HepG2 (cell line): ENCODE measurements around the gene NKX2-2. TPM values are rescaled to one million over a fixed set of nuclear protein-coding genes. Genes with fewer than 3 reads are reported as not detected.

ENCODE experiments used
- ATAC-seq: fragments of 200-7000 bp; cut with Tn5 transposase; 3 replicates; pipeline ENCODE4 v1.9.1; 2020; ENCODE audit warnings: mild to moderate bottlenecking, moderate library complexity
- BruUV-seq: library from RNA; stranded (reverse); fragments of 400-500 nt; replicated peaks from 2 replicates; lab custom pipeline; 2021; lab: Mats Ljungman, UMichigan
- CTCF ChIA-PET: fragments of 300-600 bp; formaldehyde crosslinking; extraction: SDS; loops from one replicate; lab custom pipeline; 2021; ENCODE audit warnings: low total read pairs, inconsistent platforms, low intra/inter-chr PET ratio; lab: Yijun Ruan, JAX
- POLR2A ChIA-PET: fragments of 350-600 bp; sonication (Branson Sonifier 250); formaldehyde crosslinking; loops from one replicate; lab custom pipeline; 2020; ENCODE audit warnings: antibody characterized with exemption, inconsistent platforms; lab: Yijun Ruan, JAX
- DNase-seq: peaks from one replicate; pipeline ENCODE4 v3.0.0-alpha.2; 2015; ENCODE audit warnings: low spot score
- FAIRE-seq: peaks from 3 replicates; lab custom pipeline; 2011; peaks lifted over from hg19 to GRCh38; lab: Jason Lieb, UNC
- H2AFZ ChIP-seq: one replicate; pipeline ENCODE4 v1.6.1; 2011; ENCODE audit warnings: low read length, inconsistent platforms
- H3K27ac ChIP-seq: fragments of 300-600 bp; 3 replicates; pipeline ENCODE4 v1.8.0; 2011; ENCODE audit warnings: mixed run types, mild to moderate bottlenecking, mixed read lengths, low read length, inconsistent platforms; ENCODE audit not compliant: insufficient read depth; ENCODE audit errors: extremely low read length
- H3K27me3 ChIP-seq, 2 experiments: fragments of 200-600 bp in 1 of 2; 2 replicates in 1 of 2; 3 replicates in 1 of 2; pipeline versions ENCODE4 v1.6.0 to v1.8.0; 2011; ENCODE audit warnings: low read length in 2 of 2, mild to moderate bottlenecking in 2 of 2, moderate library complexity in 2 of 2, inconsistent platforms in 1 of 2; ENCODE audit not compliant: insufficient read depth in 2 of 2, control insufficient read depth in 1 of 2
- H3K36me3 ChIP-seq, 2 experiments: fragments of 200-600 bp in 1 of 2; replicated peaks in 1 of 2; 2 replicates in 1 of 2; 3 replicates in 1 of 2; pipeline versions ENCODE4 v1.5.1 to v1.8.0; 2011; ENCODE audit warnings: low read length in 2 of 2, inconsistent platforms in 1 of 2; ENCODE audit not compliant: insufficient read depth in 2 of 2, control insufficient read depth in 1 of 2
- H3K4me1 ChIP-seq: 2 replicates; pipeline ENCODE4 v1.5.1; 2012; ENCODE audit warnings: low read length, inconsistent platforms; ENCODE audit not compliant: insufficient read depth
- H3K4me2 ChIP-seq: 2 replicates; pipeline ENCODE4 v1.6.0; 2011; ENCODE audit warnings: low read depth, low read length, inconsistent platforms
- H3K4me3 ChIP-seq, 3 experiments: fragments of 200-600 bp in 1 of 3; sonication (generic), shearing (Covaris generic) in 1 of 3; replicated peaks in 1 of 3; 2 replicates each; pipeline ENCODE4 v1.5.1; 2011 to 2016; ENCODE audit warnings: low read length in 3 of 3, inconsistent platforms in 2 of 3, low read depth in 2 of 3, mild to moderate bottlenecking in 2 of 3, control low read depth in 1 of 3, mixed read lengths in 1 of 3; ENCODE audit not compliant: insufficient read depth in 1 of 3
- H3K79me2 ChIP-seq: one replicate; pipeline ENCODE4 v1.6.1; 2011; ENCODE audit warnings: low read length, inconsistent platforms; ENCODE audit not compliant: insufficient read depth
- H3K9ac ChIP-seq: 2 replicates; pipeline ENCODE4 v1.6.0; 2011; ENCODE audit warnings: mild to moderate bottlenecking, low read depth, low read length, inconsistent platforms; ENCODE audit not compliant: insufficient read depth
- H3K9me3 ChIP-seq: 2 replicates; pipeline ENCODE4 v1.5.1; 2012; ENCODE audit warnings: mild to moderate bottlenecking, low read length
- H4K20me1 ChIP-seq: 2 replicates; pipeline ENCODE4 v1.6.0; 2011; ENCODE audit warnings: inconsistent platforms, mild to moderate bottlenecking, low read length, moderate library complexity; ENCODE audit not compliant: insufficient read depth
- CENPX ChIP-seq: sonication (generic); formaldehyde crosslinking; IDR thresholded peaks from 2 replicates; pipeline ENCODE4 v1.9.0; 2021; ENCODE audit warnings: mild to moderate bottlenecking, missing genetic modification reagents, moderate library complexity
- E2F1 ChIP-seq: sonication (generic); formaldehyde crosslinking; IDR thresholded peaks from 2 replicates; pipeline ENCODE4 v1.5.0; 2020; ENCODE audit warnings: missing genetic modification reagents
- GATAD2A ChIP-seq: IDR thresholded peaks from 2 replicates; pipeline ENCODE4 v1.6.1; 2016
- IKZF4 ChIP-seq: sonication (generic); formaldehyde crosslinking; IDR thresholded peaks from 2 replicates; pipeline ENCODE4 v1.5.1; 2020; ENCODE audit warnings: borderline replicate concordance, mild to moderate bottlenecking, low read depth, missing genetic modification reagents; ENCODE audit errors: not compliant biosample characterization
- IKZF5 ChIP-seq: IDR thresholded peaks from 2 replicates; pipeline ENCODE4 v1.6.1; 2018; ENCODE audit warnings: missing genetic modification reagents, mild to moderate bottlenecking, missing compliant biosample characterization
- MEF2D ChIP-seq: sonication (generic); formaldehyde crosslinking; IDR thresholded peaks from 2 replicates; pipeline ENCODE4 v1.5.1; 2020; ENCODE audit warnings: mild to moderate bottlenecking, missing genetic modification reagents
- ZNF136 ChIP-seq: sonication (generic); formaldehyde crosslinking; IDR thresholded peaks from 2 replicates; pipeline ENCODE4 v1.8.1; 2022; ENCODE audit warnings: low read depth, mild to moderate bottlenecking, moderate library complexity, missing genetic modification reagents
- ZNF431 ChIP-seq: sonication (generic); formaldehyde crosslinking; IDR thresholded peaks from 2 replicates; pipeline ENCODE4 v1.9.0; 2022; ENCODE audit warnings: missing genetic modification reagents, low read depth, mild to moderate bottlenecking, borderline replicate concordance
- ZNF713 ChIP-seq: sonication (generic); formaldehyde crosslinking; IDR thresholded peaks from 2 replicates; pipeline ENCODE4 v1.4.0; 2020; ENCODE audit warnings: mild to moderate bottlenecking, missing genetic modification reagents
- ZNF768 ChIP-seq: sonication (generic); formaldehyde crosslinking; IDR thresholded peaks from 2 replicates; pipeline ENCODE4 v1.4.0; 2020; ENCODE audit warnings: missing genetic modification reagents
- WGBS: methylation state at CpG from one replicate; pipeline ENCODE4 v1.1.6; 2017; ENCODE audit warnings: low lambda C conversion rate; 5-methylcytosine and 5-hydroxymethylcytosine counted together
- in situ Hi-C: cut with HindIII; loops from 2 replicates; pipeline ENCODE4 v1.10.0; 2017; ENCODE audit warnings: low pct_unique_long_range_greater_than_20kb; ENCODE audit not compliant: extremely low pct_ligation_motif_present
- intact Hi-C: fragments of 100-400 bp; cut with micrococcal nuclease; formaldehyde crosslinking; loops from one replicate; pipeline ENCODE4 v1.10.0; 2022; ENCODE audit not compliant: unreplicated experiment
- polyA plus RNA-seq, 8 experiments: library from polyadenylated mRNA; depleted of rRNA in 3 of 8; stranded (reverse) in 7 of 8; unstranded in 1 of 8; fragments of >200 nt; fragmentation: Illumina TruSeq in 4 of 8; extraction: Trizol in 4 of 8; gene quantifications; 2 replicates each; pipeline versions ENCODE4 v1.2.1 to v1.2.3, GENCODE V29; 2011 to 2016; ENCODE audit warnings: low read depth in 4 of 8, missing spikeins in 1 of 8, mixed read lengths in 1 of 8; ENCODE audit not compliant: insufficient read depth in 1 of 8
- total RNA-seq, 5 experiments: library from RNA; depleted of rRNA; stranded (reverse); fragments of >200 nt; fragmentation: Illumina TruSeq; extraction: Trizol; gene quantifications; 2 replicates each; pipeline ENCODE4 v1.2.3, GENCODE V29; 2016; ENCODE audit warnings: low read depth in 1 of 5
- TF ChIP-seq, protein P1 (sequence below): sonication (generic); formaldehyde crosslinking; IDR thresholded peaks from 2 replicates; pipeline ENCODE4 v1.4.0; 2020; ENCODE audit warnings: mild to moderate bottlenecking, low read depth, missing genetic modification reagents
- TF ChIP-seq, protein P2 (sequence below): sonication (generic); formaldehyde crosslinking; IDR thresholded peaks from 2 replicates; pipeline ENCODE4 v1.4.0; 2020; ENCODE audit warnings: missing genetic modification reagents, borderline replicate concordance

NKX2-2 gene
- total and polyA plus RNA-seq, 2 of the 13 experiments (the other 11 are each of a cell fraction or from before 2014, with no cell fraction given) = not detected

DNA sequence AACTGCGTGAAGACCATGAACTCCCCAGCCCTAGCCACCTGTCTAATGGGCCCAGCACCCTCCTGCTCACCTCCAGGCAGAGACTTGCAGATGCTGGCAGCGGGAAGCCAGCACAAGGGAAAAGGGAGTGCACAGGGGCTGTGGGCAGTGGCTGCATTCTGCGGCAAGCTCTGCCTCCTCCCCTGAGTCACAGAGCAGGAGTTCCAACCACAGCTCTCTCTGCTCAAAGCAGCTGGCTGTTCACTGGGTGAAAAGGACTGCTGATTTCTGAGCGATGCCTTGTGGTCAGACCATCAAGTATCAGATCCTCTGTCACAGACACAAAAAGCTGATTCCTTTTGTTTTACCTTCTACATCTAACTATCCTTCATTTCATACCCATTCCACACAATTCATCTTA is 10.5 kb downstream of the NKX2-2 start:
- in situ Hi-C loops (loop anchor here (5.0 to 10.0 kb wide), 4 partner anchors 266 to 666 kb away; no protein-coding TSS in a partner anchor), intact Hi-C loops (no loop called here)
- no peak overlapping the region for H3K27ac ChIP-seq
- no peaks in the 10 kb centered on the region for H3K36me3 ChIP-seq
- POLR2A ChIA-PET = no interaction called here
- no peak overlapping the region for H3K4me3 ChIP-seq
- H3K4me1 ChIP-seq = peaks cover 12% of the 10 kb centered on the region
- FAIRE-seq (no peak), DNase-seq (no peak), ATAC-seq (no peak)
- BruUV-seq = no TSS peak
- no peak overlapping the region for H3K9ac ChIP-seq
- WGBS = 17% methylated on average over 4 of the region's 4 CpGs
- H3K27me3 ChIP-seq = peaks cover 4 to 57% of the 10 kb centered on the region in 2 experiments; a peak in 4 of 5 replicates
- H4K20me1 ChIP-seq = peaks cover 3% of the 10 kb centered on the region; the same call in 1 of the 2 replicates
- TF ChIP-seq MEF2D (CRISPR knock-in tag) = no peak
- peak; percentile 18; the same call in 1 of the 2 replicates for TF ChIP-seq ZNF768 (CRISPR knock-in tag)
- H3K79me2 ChIP-seq = no peaks in the 10 kb centered on the region
- H3K4me2 ChIP-seq = no peak overlapping the region
- no peak overlapping the region for H2AFZ ChIP-seq
- CTCF ChIA-PET = interaction anchor here (5.5 kb wide), 1 partner anchor 268 kb away, joined by 181 read pairs; no protein-coding TSS in a partner anchor
- no peaks in the 10 kb centered on the region for H3K9me3 ChIP-seq

- ATAC-seq = no peak
- Histone ChIP-seq H2AFZ (no peak overlapping the region), H3K4me1 (peaks cover 12% of the 10 kb centered on the region), H3K4me2 (no peak overlapping the region), H3K9me3 (no peaks in the 10 kb centered on the region), H3K4me3 (no peak overlapping the region), H3K9ac (no peak overlapping the region), H3K27me3 (peaks cover 4 to 43% of the 10 kb centered on the region in 2 experiments; a peak in 3 of 5 replicates), H3K27ac (no peak overlapping the region), H3K79me2 (no peaks in the 10 kb centered on the region), H3K36me3 (no peaks in the 10 kb centered on the region), H4K20me1 (no peaks in the 10 kb centered on the region)
- DNase-seq = no peak
- BruUV-seq = no TSS peak
- intact Hi-C loops (loop anchor here (2.0 kb wide), 1 partner anchor 450 kb away; no protein-coding TSS in a partner anchor), in situ Hi-C loops (loop anchor here (5.0 to 10.0 kb wide), 4 partner anchors 264 to 664 kb away; no protein-coding TSS in a partner anchor)
- POLR2A ChIA-PET = no interaction called here
- WGBS = 51% methylated on average over 11 of the region's 11 CpGs
- no peak for FAIRE-seq
- CTCF ChIA-PET = no interaction called here
- TF ChIP-seq IKZF5 (no peak), IKZF4 (no peak), ZNF136 (CRISPR knock-in tag) (no peak), CENPX (CRISPR knock-in tag) (no peak), ZNF431 (no peak), E2F1 (CRISPR knock-in tag) (no peak), GATAD2A (CRISPR knock-in tag) (no peak), ZNF713 (CRISPR knock-in tag) (no peak)
- TF ChIP-seq, protein P1, sequence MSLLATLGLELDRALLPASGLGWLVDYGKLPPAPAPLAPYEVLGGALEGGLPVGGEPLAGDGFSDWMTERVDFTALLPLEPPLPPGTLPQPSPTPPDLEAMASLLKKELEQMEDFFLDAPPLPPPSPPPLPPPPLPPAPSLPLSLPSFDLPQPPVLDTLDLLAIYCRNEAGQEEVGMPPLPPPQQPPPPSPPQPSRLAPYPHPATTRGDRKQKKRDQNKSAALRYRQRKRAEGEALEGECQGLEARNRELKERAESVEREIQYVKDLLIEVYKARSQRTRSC (CRISPR knock-in tag) = no peak
- TF ChIP-seq, protein P2, sequence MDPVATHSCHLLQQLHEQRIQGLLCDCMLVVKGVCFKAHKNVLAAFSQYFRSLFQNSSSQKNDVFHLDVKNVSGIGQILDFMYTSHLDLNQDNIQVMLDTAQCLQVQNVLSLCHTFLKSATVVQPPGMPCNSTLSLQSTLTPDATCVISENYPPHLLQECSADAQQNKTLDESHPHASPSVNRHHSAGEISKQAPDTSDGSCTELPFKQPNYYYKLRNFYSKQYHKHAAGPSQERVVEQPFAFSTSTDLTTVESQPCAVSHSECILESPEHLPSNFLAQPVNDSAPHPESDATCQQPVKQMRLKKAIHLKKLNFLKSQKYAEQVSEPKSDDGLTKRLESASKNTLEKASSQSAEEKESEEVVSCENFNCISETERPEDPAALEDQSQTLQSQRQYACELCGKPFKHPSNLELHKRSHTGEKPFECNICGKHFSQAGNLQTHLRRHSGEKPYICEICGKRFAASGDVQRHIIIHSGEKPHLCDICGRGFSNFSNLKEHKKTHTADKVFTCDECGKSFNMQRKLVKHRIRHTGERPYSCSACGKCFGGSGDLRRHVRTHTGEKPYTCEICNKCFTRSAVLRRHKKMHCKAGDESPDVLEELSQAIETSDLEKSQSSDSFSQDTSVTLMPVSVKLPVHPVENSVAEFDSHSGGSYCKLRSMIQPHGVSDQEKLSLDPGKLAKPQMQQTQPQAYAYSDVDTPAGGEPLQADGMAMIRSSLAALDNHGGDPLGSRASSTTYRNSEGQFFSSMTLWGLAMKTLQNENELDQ (CRISPR knock-in tag) = no peak
Measured at GRCh38 chr20:21501184-21501583, 12.7 kb downstream of the NKX2-2 start.
